GM18951 (cell line): ENCODE measurements around the gene CARM1.
"Not testable (repeated sequence)": the region's sequence is repeated elsewhere in the genome, so short reads cannot be mapped to it uniquely, and the experiment has no call there.

Experiments used
- POLR2A ChIP-seq: IDR thresholded peaks from 4 replicates; pipeline ENCODE4 v1.6.1; 2011; ENCODE audit warnings: mild to moderate bottlenecking; ENCODE audit not compliant: insufficient read length, insufficient read depth; ENCODE audit errors: extremely low read depth
- in situ Hi-C: fragments of 300-500 bp; cut with MboI; formaldehyde crosslinking; loops from one replicate; pipeline ENCODE4 v1.12.0; 2022; ENCODE audit warnings: low sequenced_read_pairs, mixed read lengths, inconsistent platforms; ENCODE audit not compliant: unreplicated experiment

Gene CARM1

DNA sequence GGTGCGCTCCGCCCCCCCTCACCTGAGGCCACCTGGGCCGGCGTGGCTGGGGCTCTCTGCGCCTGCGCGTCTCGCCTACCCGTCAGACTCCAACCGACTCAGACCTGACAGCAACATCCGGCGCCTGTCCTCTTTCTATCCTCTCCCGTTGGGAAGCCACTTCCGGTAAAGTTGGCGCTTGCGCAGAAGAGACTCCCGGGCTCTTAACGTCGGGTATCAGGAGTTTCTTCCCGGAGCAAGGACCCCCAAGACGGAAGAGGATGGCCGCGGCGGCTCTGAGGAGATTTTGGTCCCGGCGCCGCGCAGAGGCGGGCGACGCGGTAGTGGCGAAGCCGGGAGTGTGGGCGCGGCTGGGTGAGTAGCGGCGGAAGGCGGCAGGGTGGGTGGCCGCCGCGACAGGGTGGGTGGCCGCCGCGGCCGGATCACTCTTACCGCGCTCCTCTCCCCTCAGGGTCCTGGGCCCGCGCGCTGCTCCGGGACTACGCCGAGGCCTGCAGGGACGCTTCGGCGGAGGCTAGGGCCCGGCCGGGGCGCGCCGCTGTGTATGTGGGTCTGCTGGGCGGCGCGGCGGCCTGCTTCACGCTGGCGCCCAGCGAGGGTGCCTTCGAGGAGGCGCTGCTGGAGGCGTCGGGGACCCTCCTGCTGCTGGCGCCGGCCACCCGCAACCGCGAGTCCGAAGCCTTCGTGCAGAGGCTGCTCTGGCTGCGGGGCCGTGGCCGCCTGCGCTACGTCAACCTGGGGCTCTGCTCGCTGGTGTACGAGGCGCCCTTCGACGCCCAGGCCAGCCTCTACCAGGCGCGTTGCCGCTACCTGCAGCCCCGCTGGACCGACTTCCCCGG is 57.4 kb downstream of the CARM1 start, which contains the start of the genes TIMM29 and YIPF2:
Gene TIMM29 (plus strand): TSS at position 249 of the 839 bp plus-strand sequence. CDS start 12 bp downstream, at position 261.
Gene YIPF2 (minus strand): TSS at position 77 of the 839 bp plus-strand sequence. CDS start 229 bp downstream, outside the sequence.
- peak; percentile 80 for TF ChIP-seq POLR2A
- in situ Hi-C loops, result no loop called here

DNA sequence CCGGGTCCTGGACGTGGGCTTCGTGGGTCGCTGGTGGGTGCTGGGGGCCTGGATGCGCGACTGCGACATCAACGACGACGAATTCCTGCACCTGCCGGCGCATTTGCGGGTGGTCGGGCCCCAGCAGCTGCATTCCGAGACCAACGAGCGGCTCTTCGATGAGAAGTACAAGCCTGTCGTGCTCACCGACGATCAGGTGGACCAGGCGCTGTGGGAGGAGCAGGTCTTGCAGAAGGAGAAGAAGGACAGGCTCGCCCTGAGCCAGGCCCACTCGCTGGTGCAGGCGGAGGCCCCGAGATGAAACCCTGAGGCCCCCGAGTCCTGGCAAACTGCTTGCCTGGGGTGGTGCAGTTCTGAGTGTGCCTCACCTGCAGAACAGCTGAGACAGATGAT is 58.0 kb downstream of the CARM1 start:
- in situ Hi-C loops, result no loop called here
- TF ChIP-seq POLR2A, result no peak

DNA sequence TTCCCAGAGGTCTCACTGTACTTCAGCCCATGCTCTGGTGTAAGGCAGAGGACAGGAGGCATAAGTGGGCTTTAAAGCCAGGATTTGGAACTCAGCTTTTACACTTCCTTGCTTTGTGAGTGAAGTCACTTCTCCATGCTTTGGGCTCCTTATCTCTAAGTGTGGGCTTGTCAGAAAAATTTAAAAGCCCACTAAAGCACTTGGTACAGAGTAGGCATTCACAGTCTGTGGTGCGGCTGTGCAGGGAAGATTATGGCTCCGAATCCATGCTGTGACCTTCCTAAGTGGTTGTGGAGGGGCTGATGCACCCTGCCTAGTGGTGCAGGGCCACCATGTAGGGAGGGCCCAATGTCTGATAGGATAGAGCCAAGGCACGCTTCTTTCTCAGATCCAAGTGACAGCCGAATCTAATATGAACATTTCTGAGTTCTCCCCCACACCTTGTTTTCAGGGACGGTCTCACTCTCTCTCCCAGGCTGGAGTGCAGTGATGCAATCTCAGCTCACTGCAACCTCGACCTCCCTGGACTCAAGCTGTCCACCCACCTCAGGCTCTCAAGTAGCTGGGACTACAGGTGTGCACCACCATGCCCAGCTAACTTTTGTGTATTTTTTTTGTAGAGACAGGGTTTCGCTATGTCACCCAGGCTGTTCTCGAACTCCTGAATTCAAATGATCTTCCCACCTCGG is 64.2 kb downstream of the CARM1 start:
- no peak for TF ChIP-seq POLR2A
- in situ Hi-C loops, result no loop called here

DNA sequence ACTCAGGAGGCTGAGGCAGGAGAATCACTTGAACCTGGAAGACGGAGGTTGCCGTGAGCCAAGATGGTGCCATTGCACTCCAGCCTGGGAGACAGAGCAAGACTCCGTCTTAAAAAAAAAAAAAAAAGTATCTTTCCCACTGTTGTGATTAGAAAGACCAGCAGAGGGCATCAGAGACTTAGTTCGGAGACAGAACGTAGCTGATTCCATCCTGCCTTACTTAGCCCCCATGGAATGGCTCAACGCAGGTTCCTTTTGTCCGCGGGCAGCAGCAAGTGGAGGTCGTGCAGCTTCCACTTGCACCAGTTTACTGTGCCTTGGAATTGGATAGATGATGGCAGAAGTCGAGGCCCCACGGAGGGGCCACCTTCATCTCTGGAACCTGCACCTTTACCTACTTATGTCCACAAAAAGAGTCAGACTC is 65.3 kb downstream of the CARM1 start:
- no peak for TF ChIP-seq POLR2A
- in situ Hi-C loops, result no loop called here

DNA sequence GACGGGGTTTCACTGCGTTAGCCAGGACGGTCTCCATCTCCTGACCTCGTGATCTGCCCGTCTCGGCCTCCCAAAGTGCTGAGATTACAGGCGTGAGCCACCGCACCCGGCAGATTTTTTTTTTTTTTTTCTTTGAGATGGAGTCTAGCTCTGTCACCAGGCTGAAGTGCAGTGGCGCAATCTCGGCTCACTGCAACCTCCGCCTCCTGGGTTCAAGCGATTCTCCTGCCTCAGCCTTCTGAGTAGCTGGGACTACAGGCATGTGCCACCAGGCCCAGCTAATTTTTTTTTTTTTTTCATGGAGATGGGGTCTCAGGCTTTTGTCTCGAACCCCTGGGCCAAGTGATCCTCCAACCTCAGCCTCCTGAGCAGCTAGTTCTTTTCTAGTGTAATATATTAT is 70.3 kb downstream of the CARM1 start:
- in situ Hi-C loops, result not testable (repeated sequence)

DNA sequence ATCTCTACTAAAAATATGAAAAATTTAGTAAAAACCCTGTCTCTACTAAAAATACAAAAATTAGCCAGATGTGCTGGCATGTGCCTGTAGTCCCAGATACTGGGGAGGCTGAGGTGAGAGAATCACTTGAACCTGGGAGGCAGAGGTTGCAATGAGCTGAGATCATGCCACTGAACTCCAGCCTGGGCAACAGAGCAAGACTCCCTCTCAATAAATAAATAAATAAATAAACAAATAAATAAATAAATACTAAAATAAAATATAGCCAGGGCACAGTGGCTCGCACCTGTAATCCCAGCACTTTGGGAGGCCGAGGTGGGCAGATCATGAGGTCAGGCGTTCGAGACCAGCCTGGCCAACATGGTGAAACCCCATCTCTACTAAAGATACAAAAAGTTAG is 72.1 kb downstream of the CARM1 start:
- in situ Hi-C loops, result not testable (repeated sequence)

DNA sequence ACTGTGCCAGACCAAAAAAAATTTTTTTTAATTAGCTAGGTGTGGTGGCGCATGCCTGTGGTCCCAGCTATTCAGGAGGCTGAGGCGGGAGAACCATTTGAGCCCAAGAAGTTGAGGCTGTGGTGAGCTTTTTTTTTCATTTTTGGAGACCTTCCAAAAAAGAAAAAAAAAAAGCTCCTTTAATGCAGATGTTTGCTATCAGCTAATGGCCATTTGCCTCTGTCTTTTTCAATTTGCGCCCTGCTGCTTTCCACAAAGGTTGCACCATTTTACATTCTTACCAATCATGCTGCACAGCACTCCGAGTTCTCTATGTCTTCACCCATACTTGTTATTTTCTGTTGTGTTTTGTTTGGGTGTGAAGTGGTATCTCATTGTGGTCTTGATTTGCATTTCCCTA is 73.9 kb downstream of the CARM1 start:
- in situ Hi-C loops, result no loop called here
- no peak for TF ChIP-seq POLR2A

DNA sequence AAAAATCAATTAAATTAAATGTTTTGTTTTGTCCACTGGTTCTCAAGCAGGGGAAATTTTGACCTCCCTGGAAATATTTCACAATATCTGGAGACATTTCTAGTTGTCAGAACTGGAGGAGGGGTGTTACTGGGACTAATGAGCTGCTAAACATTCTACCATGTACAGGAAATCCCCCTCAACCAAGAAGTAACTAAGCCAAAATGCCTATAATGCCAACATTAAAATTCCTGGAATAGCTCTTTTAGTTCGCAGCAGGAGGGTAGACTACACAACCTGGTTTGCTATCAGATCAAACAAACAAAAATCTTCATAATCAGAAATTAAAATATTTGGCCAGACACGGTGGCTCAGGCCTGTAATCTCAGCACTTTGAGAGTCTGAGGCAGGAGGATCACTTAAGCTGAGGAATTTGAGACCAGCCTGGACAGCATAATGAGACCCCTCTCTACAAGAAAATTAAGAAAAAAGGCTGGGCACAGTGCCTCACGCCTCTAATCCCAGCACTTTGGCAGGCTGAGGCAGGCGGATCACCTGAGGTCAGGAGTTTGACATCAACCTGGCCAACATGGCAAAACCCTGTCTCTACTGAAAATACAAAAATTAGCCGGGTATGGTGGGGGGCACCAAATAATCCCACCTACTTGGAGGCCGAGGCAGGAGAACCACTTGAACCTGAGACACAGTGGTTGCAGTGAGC is 75.8 kb downstream of the CARM1 start:
- in situ Hi-C loops, result no loop called here
- no peak for TF ChIP-seq POLR2A

DNA sequence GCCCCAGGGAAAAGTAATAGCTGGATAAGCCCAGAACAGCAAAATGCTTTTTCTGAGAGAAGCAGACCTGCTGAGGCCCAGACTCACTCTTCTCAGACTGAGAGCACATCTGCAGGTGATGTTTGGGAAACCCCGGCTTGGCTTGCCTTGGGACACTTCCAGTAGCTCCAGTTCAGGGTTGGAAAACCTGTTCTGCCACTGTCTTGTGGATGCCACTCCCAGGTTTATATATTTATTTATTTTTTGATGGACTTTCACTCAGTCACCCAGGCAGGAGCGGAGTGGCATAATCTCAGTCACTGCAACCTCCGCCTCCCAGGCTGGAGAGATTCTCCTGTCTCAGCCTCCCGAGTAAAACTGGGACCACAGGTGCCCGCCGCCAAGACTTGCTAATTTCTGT is 81.5 kb downstream of the CARM1 start:
- TF ChIP-seq POLR2A, result no peak
- in situ Hi-C loops, result no loop called here

DNA sequence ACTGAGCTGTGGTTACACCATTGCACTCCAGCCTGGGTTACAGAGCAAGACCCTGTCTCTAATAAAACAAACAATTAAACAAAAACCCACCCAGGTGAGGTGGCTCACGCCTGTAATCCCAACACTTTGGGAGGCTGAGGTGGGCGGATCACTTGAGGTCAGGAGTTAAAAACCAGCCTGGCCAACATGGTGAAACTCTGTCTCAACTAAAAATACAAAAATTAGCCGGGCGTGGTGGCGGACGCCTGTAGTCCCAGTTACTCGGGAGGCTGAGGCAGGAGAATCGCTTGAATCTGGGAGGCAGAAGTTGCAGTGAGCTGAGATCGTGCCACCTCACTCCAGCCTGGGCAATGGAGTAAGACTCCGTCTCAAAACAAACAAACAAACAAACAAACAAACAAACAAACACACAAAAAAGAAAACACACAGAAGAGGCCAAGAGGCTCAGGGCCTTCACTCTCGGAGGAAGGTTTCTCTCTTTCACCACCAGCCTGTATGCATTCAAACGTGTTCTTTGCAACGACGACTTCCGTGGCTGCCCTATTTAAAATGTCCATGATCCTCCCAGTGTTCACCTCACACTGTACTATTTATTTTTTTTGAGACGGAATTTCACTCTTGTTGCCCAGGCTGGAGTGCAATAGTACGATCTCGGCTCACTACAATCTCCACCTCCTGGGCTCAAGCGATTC is 88.1 kb downstream of the CARM1 start:
- in situ Hi-C loops, result not testable (repeated sequence)

DNA sequence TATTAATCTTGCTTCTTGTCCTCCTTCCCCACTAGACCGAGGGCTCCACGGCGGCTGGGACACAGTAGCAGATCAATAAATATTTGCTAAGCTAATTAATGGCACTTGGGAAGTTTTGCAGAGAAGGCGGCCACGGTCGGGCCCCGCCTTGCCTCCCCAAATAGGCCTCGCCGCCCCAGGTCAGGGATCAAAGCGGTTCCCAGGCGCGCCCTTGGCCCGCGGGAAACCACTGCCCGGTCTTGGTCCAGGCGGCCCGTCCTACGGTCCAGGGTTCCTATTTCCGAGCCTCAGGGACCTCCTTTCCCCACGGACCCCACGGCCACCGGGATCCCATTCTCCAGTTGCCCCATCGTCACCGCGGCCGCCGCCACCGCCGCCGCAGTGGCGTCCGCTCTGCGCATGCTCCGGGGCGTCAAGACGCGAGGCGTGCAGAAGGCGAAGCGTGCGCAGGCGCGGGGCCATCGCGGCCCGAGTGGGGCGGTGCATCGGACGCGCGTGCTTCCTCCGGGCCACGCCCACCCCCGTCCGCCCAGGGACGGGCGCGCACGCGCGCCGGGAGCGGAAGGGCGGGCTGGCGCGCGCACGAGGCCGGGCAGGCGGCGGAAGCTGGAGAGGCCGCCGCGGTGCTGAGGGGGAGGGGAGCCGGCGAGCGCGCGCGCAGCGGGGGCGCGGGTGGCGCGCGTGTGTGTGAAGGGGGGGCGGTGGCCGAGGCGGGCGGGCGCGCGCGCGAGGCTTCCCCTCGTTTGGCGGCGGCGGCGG is 89.1 kb downstream of the CARM1 start, which contains the start of gene SMARCA4:
Gene SMARCA4 (plus strand): TSS at position 717 of the 759 bp plus-strand sequence. CDS start 23,122 bp downstream, outside the sequence.
- peak; percentile 96 for TF ChIP-seq POLR2A
- in situ Hi-C loops, result no loop called here

DNA sequence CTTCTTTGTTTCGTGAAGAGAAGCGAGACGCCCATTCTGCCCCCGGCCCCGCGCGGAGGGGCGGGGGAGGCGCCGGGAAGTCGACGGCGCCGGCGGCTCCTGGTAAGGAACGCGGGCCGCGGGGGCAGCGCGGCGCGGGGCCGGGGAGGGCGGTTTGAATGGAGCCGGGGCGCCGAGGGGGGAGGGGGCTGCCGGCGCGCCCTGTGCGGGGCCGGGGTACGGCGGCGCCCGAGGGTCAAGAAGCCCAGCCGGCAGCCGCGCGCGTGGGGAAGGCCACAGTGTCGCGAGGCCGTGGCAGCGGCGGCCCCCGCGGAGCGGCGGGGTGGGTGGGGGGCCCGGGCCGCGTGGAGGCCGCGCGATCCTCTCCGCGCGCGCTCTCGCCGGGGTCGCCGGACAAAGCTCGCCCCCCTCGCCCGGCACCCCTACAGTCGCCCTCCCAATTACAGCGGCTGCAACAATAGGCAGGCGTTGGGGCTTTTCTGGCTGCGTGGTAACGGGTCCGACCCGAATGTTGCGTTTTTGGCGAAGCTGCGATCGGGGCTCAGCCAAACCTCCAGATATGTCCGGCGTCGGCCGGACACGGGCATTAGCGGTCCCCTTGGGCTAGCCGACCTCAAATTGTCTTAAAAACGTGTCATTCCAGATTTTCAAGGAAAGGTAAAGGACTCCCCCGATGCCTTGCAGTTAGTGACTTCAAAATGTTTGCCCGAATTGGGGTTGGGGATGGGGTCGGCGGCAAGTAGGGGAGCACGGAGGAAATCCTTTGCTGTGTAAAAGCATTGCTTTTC is 89.9 kb downstream of the CARM1 start:
- TF ChIP-seq POLR2A, result no peak

More for the DNA sequence above, 89.9 kb downstream of the CARM1 start:
- in situ Hi-C loops, result no loop called here
